Tibial nerve (tissue), 4 donors: ENCODE results near the gene CARMIL1. TPM values are rescaled to one million over a fixed set of nuclear protein-coding genes. Genes with fewer than 3 reads are reported as not detected.

ENCODE experiments used
- DNase-seq, 2 donors: peaks; one replicate each; pipeline ENCODE4 v3.0.0-alpha.2; 2019; ENCODE audit warnings: low spot score in 2 of 2
- H3K27ac ChIP-seq, 4 donors: fragments of 200-600 bp; sonication (generic) in 3 of 4; one replicate each; pipeline ENCODE4 v1.5.1; 2017 to 2019; ENCODE audit warnings: mild to moderate bottlenecking in 1 of 4
- H3K27me3 ChIP-seq, 2 donors: fragments of 200-600 bp; sonication (generic) in 1 of 2; one replicate each; pipeline versions ENCODE4 v1.5.1 to v1.6.0; 2017 to 2019
- H3K36me3 ChIP-seq, 3 donors: fragments of 200-600 bp; sonication (generic); one replicate each; pipeline ENCODE4 v1.5.1; 2018 to 2019
- H3K4me1 ChIP-seq, 4 donors: fragments of 200-600 bp; sonication (generic) in 3 of 4; one replicate each; pipeline ENCODE4 v1.5.1; 2017 to 2019
- H3K4me3 ChIP-seq, 4 donors: fragments of 200-600 bp; sonication (generic) in 3 of 4; one replicate each; pipeline ENCODE4 v1.5.1; 2017 to 2019; ENCODE audit warnings: mild to moderate bottlenecking in 1 of 4, moderate library complexity in 1 of 4
- H3K9me3 ChIP-seq, 4 donors: fragments of 200-600 bp; sonication (generic) in 3 of 4; one replicate each; pipeline ENCODE4 v1.5.1; 2017 to 2019
- EP300 ChIP-seq, 2 donors: sonication (generic); formaldehyde crosslinking; IDR thresholded peaks; one replicate each; pipeline ENCODE4 v1.6.1; 2017; ENCODE audit warnings: antibody characterized with exemption in 2 of 2, mild to moderate bottlenecking in 1 of 2
- POLR2A ChIP-seq, 2 donors: fragments of 450-650 bp; IDR thresholded peaks; one replicate each; pipeline ENCODE4 v1.6.1; 2017; ENCODE audit warnings: antibody characterized with exemption in 2 of 2, mild to moderate bottlenecking in 2 of 2, moderate library complexity in 2 of 2
- WGBS, 2 donors: methylation state at CpG; one replicate each; pipeline ENCODE4 v1.1.5; 2018; 5-methylcytosine and 5-hydroxymethylcytosine counted together
- total RNA-seq, 4 donors: library from RNA; depleted of rRNA; stranded (reverse); fragments of >200 nt; gene quantifications; one replicate each; pipeline ENCODE4 v1.1.0, GENCODE V29; 2016
- TF ChIP-seq, protein P1 (sequence below), 5 experiments: fragments of 200-600 bp in 3 of 5; fragments of 450-650 bp in 2 of 5; sonication (generic) in 3 of 5; IDR thresholded peaks; one replicate each; pipeline ENCODE4 v1.5.1; 2016 to 2019; ENCODE audit warnings: antibody characterized with exemption in 5 of 5, mild to moderate bottlenecking in 3 of 5, moderate library complexity in 2 of 5

CARMIL1 gene
- total RNA-seq, 4 donors from 2014 or later = 29.1 to 43.5 (median 34.1) TPM

DNA sequence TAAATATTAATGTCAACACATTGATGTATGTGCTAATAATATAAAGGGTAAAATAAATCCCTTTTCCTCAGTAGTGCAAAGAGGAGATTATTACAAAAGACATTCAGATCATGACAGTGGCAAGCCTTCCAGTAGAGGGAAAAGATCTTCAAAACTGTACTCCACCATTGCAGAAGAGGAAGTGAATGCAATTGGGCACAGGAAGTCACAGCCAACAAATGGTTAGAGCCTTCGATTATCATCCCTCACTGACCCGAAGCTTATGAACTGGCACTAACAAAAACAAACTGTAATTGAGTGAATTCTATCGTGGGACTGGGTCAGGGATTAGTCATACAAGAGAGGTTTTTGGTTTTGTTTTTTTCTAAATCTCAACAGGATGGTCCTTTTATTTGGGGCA is 333.5 kb downstream of the CARMIL1 start:
- H3K9me3 ChIP-seq = no peaks in the 10 kb centered on the region

DNA sequence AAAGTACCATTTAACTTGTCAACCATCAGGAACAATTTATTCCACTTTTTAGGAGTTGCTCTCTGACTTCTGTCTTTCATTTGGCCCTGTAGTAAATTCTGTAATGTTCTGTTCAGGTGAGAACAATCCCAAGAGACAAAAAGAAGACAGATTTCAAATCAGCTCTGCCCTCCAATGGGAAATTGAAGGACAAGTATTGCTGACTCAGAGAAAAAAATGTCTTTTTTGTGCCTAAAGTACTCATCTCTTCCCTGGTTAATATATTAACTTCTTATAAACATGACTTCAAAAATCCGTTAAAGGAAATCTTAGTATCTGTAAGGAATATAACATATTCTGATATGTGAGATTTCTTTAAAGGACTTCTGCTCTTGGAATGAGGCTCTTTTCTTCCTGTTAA is 334.2 kb downstream of the CARMIL1 start:
- Histone ChIP-seq H3K4me1 (no peaks in the 10 kb centered on the region), H3K9me3 (no peaks in the 10 kb centered on the region), H3K4me3 (no peak overlapping the region), H3K27me3 (no peaks in the 10 kb centered on the region), H3K27ac (no peak overlapping the region), H3K36me3 (peaks cover 0 to 18% (median 3%) of the 10 kb centered on the region in 3 donors)
- TF ChIP-seq, protein P1, sequence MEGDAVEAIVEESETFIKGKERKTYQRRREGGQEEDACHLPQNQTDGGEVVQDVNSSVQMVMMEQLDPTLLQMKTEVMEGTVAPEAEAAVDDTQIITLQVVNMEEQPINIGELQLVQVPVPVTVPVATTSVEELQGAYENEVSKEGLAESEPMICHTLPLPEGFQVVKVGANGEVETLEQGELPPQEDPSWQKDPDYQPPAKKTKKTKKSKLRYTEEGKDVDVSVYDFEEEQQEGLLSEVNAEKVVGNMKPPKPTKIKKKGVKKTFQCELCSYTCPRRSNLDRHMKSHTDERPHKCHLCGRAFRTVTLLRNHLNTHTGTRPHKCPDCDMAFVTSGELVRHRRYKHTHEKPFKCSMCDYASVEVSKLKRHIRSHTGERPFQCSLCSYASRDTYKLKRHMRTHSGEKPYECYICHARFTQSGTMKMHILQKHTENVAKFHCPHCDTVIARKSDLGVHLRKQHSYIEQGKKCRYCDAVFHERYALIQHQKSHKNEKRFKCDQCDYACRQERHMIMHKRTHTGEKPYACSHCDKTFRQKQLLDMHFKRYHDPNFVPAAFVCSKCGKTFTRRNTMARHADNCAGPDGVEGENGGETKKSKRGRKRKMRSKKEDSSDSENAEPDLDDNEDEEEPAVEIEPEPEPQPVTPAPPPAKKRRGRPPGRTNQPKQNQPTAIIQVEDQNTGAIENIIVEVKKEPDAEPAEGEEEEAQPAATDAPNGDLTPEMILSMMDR (IDR thresholded peaks at IDR 0.05) = no peak
- TF ChIP-seq POLR2A (IDR thresholded peaks at IDR 0.05) = no peak
- no peak for TF ChIP-seq EP300 (IDR thresholded peaks at IDR 0.05)
- WGBS, 2 donors = 85 to 98% methylated on average over 1 of the region's 1 CpG
- no peak for DNase-seq

More for the DNA sequence above, 333.5 kb downstream of the CARMIL1 start:
- Histone ChIP-seq H3K4me1 (no peaks in the 10 kb centered on the region), H3K27ac (no peak overlapping the region), H3K4me3 (no peak overlapping the region), H3K27me3 (no peaks in the 10 kb centered on the region), H3K36me3 (peaks cover 0 to 18% (median 3%) of the 10 kb centered on the region in 3 donors)
- TF ChIP-seq, protein P1 (IDR thresholded peaks at IDR 0.05) = no peak
- no peak for TF ChIP-seq POLR2A (IDR thresholded peaks at IDR 0.05)
- no peak for TF ChIP-seq EP300 (IDR thresholded peaks at IDR 0.05)
- no peak for DNase-seq
- 50 to 51% methylated on average over 3 of the region's 3 CpGs for WGBS, 2 donors

DNA sequence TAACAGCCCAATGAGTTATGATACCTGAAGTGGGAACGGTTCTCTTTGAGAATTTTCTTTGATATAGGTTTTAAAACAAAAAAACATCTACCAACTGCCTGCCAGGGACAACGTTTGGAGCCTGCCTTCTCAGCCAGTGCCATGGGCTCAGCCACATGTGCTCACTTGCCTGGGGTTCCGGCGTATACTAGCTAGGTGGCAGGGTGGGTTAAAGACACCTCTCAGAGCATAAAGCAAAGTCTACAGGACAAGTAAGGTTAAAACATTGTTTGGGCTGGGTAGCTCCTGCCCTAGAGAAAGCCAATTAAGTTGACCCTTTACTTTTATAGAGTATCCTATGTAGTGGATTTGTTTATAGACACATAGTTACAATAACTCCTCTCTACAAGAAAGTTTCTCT is 334.9 kb downstream of the CARMIL1 start:
- TF ChIP-seq, protein P1 (IDR thresholded peaks at IDR 0.05) = no peak
- TF ChIP-seq POLR2A (IDR thresholded peaks at IDR 0.05) (no peak), EP300 (IDR thresholded peaks at IDR 0.05) (no peak)
- no peaks in the 10 kb centered on the region for H3K4me1 ChIP-seq

DNA sequence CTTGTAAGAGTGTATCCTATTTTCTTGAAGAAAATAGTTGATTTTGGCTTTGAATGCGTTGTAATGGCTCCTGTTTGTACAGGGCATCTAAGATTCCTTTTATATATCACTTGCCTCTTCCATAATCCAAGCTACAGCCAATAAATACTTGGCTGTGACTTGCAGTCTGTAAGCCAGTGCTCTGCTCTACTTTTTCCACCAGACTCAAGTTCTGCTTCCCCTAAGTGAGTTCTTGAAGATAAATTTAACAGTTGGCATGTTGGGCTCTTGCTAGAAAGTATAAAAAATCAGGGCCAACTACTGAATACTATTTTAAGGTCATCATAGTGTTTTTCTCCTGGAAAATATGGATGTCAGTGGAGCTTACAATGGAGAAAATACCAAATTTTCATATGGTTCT is 336.3 kb downstream of the CARMIL1 start:
- Histone ChIP-seq H3K27me3 (no peaks in the 10 kb centered on the region), H3K9me3 (no peaks in the 10 kb centered on the region), H3K4me3 (no peak overlapping the region), H3K4me1 (no peaks in the 10 kb centered on the region), H3K36me3 (peaks cover 0 to 11% (median 0%) of the 10 kb centered on the region in 3 donors), H3K27ac (no peak overlapping the region)
- WGBS, 2 donors = 82 to 85% methylated on average over 1 of the region's 1 CpG
- no peak for DNase-seq
- no peak for TF ChIP-seq EP300 (IDR thresholded peaks at IDR 0.05)
- TF ChIP-seq POLR2A (IDR thresholded peaks at IDR 0.05) = no peak
- TF ChIP-seq, protein P1 (IDR thresholded peaks at IDR 0.05) = no peak

More for the DNA sequence above, 334.9 kb downstream of the CARMIL1 start:
- WGBS, 2 donors = 78 to 90% methylated on average over 4 of the region's 4 CpGs
- H3K4me3 ChIP-seq = no peak overlapping the region
- H3K27ac ChIP-seq = no peak overlapping the region
- DNase-seq = no peak
- H3K36me3 ChIP-seq = peaks cover 0 to 18% (median 3%) of the 10 kb centered on the region in 3 donors
- H3K27me3 ChIP-seq = no peaks in the 10 kb centered on the region
- no peaks in the 10 kb centered on the region for H3K9me3 ChIP-seq

DNA sequence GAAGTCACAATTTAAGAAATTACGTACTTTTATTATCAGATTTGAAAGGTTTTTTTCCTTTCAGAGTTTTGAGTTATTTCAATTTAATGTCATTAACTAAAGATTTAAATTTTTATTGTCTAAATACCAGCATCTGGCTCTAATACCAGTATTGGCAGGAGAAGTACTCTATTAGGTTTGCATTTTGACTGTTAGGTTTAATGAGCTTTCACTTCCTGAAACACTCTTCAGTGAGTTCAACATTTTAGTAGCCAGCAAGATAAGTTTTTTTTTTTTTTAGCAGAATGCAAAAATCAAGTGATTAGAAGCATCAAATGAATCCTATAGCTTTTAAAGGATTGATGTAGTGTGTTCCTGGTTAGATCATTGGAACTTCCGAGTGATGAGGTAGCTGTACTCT is 338.8 kb downstream of the CARMIL1 start:
- Histone ChIP-seq H3K4me1 (no peaks in the 10 kb centered on the region), H3K27ac (no peak overlapping the region), H3K27me3 (no peaks in the 10 kb centered on the region), H3K9me3 (no peaks in the 10 kb centered on the region), H3K36me3 (peaks cover 0 to 14% (median 0%) of the 10 kb centered on the region in 3 donors), H3K4me3 (no peak overlapping the region)
- WGBS, 2 donors = 91 to 96% methylated on average over 2 of the region's 2 CpGs
- TF ChIP-seq, protein P1 (IDR thresholded peaks at IDR 0.05) = no peak
- TF ChIP-seq POLR2A (IDR thresholded peaks at IDR 0.05) = no peak
- TF ChIP-seq EP300 (IDR thresholded peaks at IDR 0.05) = no peak
- DNase-seq = no peak
